H9 (cell line): ENCODE results near the gene MRPL37. TPM values are rescaled to one million over a fixed set of nuclear protein-coding genes. Genes with fewer than 3 reads are reported as not detected.

Experiments
- DNase-seq: peaks from one replicate; pipeline ENCODE4 v3.0.0-alpha.2; 2017
- H2AFZ ChIP-seq: one replicate; pipeline ENCODE4 v1.6.1; 2013; ENCODE audit warnings: mild to moderate bottlenecking, low read length, control low read depth, moderate library complexity
- H2AK5ac ChIP-seq: 2 replicates; pipeline ENCODE4 v1.6.1; 2013; ENCODE audit warnings: low read length, control low read depth, mixed read lengths; ENCODE audit not compliant: insufficient read length
- H2BK120ac ChIP-seq: one replicate; pipeline ENCODE4 v1.6.1; 2013; ENCODE audit warnings: low read depth, mild to moderate bottlenecking, low read length, control low read depth, inconsistent platforms; ENCODE audit not compliant: poor library complexity, severe bottlenecking
- H2BK12ac ChIP-seq: 2 replicates; pipeline ENCODE4 v1.6.1; 2013; ENCODE audit warnings: low read length, control low read depth, mixed read lengths, low read depth; ENCODE audit not compliant: insufficient read length
- H2BK15ac ChIP-seq: 2 replicates; pipeline ENCODE4 v1.6.1; 2013; ENCODE audit warnings: low read depth, low read length, control low read depth
- H2BK20ac ChIP-seq: one replicate; pipeline ENCODE4 v1.6.1; 2013; ENCODE audit warnings: low read depth, mild to moderate bottlenecking, low read length, control low read depth, inconsistent platforms; ENCODE audit not compliant: poor library complexity, severe bottlenecking
- H2BK5ac ChIP-seq: 2 replicates; pipeline ENCODE4 v1.6.1; 2013; ENCODE audit warnings: low read length, control low read depth, mixed read lengths; ENCODE audit not compliant: insufficient read length
- H3K14ac ChIP-seq: 2 replicates; pipeline ENCODE4 v1.6.1; 2013; ENCODE audit warnings: low read length, control low read depth; ENCODE audit not compliant: insufficient read depth
- H3K18ac ChIP-seq: 2 replicates; pipeline ENCODE4 v1.6.1; 2013; ENCODE audit warnings: low read depth, mild to moderate bottlenecking, mixed read lengths, low read length, control low read depth; ENCODE audit not compliant: insufficient read length
- H3K23ac ChIP-seq: 2 replicates; pipeline ENCODE4 v1.6.1; 2013; ENCODE audit warnings: low read length, control low read depth, mixed read lengths, low read depth; ENCODE audit not compliant: insufficient read length
- H3K23me2 ChIP-seq: 2 replicates; pipeline ENCODE4 v1.6.1; 2013; ENCODE audit warnings: low read depth, mild to moderate bottlenecking, mixed read lengths, low read length, control low read depth; ENCODE audit not compliant: insufficient read length, poor library complexity, severe bottlenecking
- H3K27ac ChIP-seq: 2 replicates; pipeline ENCODE4 v1.5.1; 2013; ENCODE audit warnings: low read length, control low read depth, mixed read lengths, low read depth; ENCODE audit not compliant: insufficient read length
- H3K27me3 ChIP-seq: 2 replicates; pipeline ENCODE4 v1.6.1; 2013; ENCODE audit warnings: low read length, control low read depth, inconsistent platforms; ENCODE audit not compliant: insufficient read depth
- H3K4ac ChIP-seq: 2 replicates; pipeline ENCODE4 v1.6.1; 2013; ENCODE audit warnings: low read depth, mild to moderate bottlenecking, control low read depth, inconsistent platforms, low read length, moderate library complexity
- H3K4me1 ChIP-seq: 2 replicates; pipeline ENCODE4 v1.6.1; 2013; ENCODE audit warnings: low read length, control low read depth, inconsistent platforms; ENCODE audit not compliant: insufficient read depth
- H3K4me2 ChIP-seq: 2 replicates; pipeline ENCODE4 v1.6.1; 2013; ENCODE audit warnings: low read length, control low read depth, mixed read lengths; ENCODE audit not compliant: insufficient read length, insufficient read depth
- H3K56ac ChIP-seq: 2 replicates; pipeline ENCODE4 v1.6.1; 2013; ENCODE audit warnings: low read depth, mild to moderate bottlenecking, mixed read lengths, low read length, control low read depth; ENCODE audit not compliant: insufficient read length
- H3K79me1 ChIP-seq: 2 replicates; pipeline ENCODE4 v1.6.1; 2013; ENCODE audit warnings: low read depth, mild to moderate bottlenecking, moderate library complexity, low read length, control low read depth, inconsistent platforms; ENCODE audit not compliant: insufficient read depth, poor library complexity, severe bottlenecking
- H3K79me2 ChIP-seq: 2 replicates; pipeline ENCODE4 v1.6.1; 2013; ENCODE audit warnings: low read length, control low read depth, inconsistent platforms; ENCODE audit not compliant: insufficient read depth
- H3K9ac ChIP-seq: 2 replicates; pipeline ENCODE4 v1.6.1; 2013; ENCODE audit warnings: low read length, control low read depth, mixed read lengths; ENCODE audit not compliant: insufficient read length; ENCODE audit errors: extremely low read depth
- H3K9me3 ChIP-seq: one replicate; pipeline ENCODE4 v1.6.1; 2013; ENCODE audit warnings: low read depth, low read length, inconsistent platforms; ENCODE audit not compliant: control insufficient read depth
- H3T11ph ChIP-seq: one replicate; pipeline ENCODE4 v1.6.1; 2013; ENCODE audit warnings: mild to moderate bottlenecking, low read length, control low read depth, inconsistent platforms
- H4K20me1 ChIP-seq: one replicate; pipeline ENCODE4 v1.6.1; 2013; ENCODE audit not compliant: control insufficient read depth, insufficient read length, insufficient read depth
- H4K5ac ChIP-seq: 2 replicates; pipeline ENCODE4 v1.6.1; 2013; ENCODE audit warnings: low read depth, mild to moderate bottlenecking, mixed read lengths, low read length, control low read depth; ENCODE audit not compliant: insufficient read length
- H4K8ac ChIP-seq: replicated peaks from 2 replicates; pipeline ENCODE4 v1.6.1; 2013; ENCODE audit warnings: low read length, control low read depth, mixed read lengths, low read depth; ENCODE audit not compliant: insufficient read length
- H4K91ac ChIP-seq: 2 replicates; pipeline ENCODE4 v1.6.1; 2013; ENCODE audit warnings: low read depth, mild to moderate bottlenecking, moderate library complexity, mixed read lengths, low read length, control low read depth; ENCODE audit not compliant: insufficient read length
- H3K27ac Mint-ChIP-seq, 3 experiments: 2 replicates in 2 of 3; 3 replicates in 1 of 3; pipeline ENCODE4 v1.8.0; 2020 to 2021; ENCODE audit warnings: mixed read lengths in 3 of 3, mild to moderate bottlenecking in 1 of 3, moderate library complexity in 1 of 3
- H3K27me3 Mint-ChIP-seq: 2 replicates; pipeline ENCODE4 v1.8.0; 2021; ENCODE audit warnings: low read depth, mild to moderate bottlenecking, moderate library complexity, mixed read lengths
- H3K36me3 Mint-ChIP-seq, 3 experiments: 2 replicates in 2 of 3; 3 replicates in 1 of 3; pipeline ENCODE4 v1.8.0; 2020 to 2021; ENCODE audit warnings: low read depth in 3 of 3, mixed read lengths in 3 of 3; ENCODE audit not compliant: insufficient read depth in 1 of 3
- H3K4me1 Mint-ChIP-seq, 2 experiments: 2 replicates each; pipeline ENCODE4 v1.8.0; 2020; ENCODE audit warnings: mixed read lengths in 2 of 2
- H3K4me3 Mint-ChIP-seq, 2 experiments: 2 replicates in 1 of 2; 3 replicates in 1 of 2; pipeline ENCODE4 v1.8.0; 2020 to 2021; ENCODE audit warnings: mild to moderate bottlenecking in 2 of 2, mixed read lengths in 2 of 2, moderate library complexity in 1 of 2
- H3K9me3 Mint-ChIP-seq, 2 experiments: 2 replicates in 1 of 2; 3 replicates in 1 of 2; pipeline ENCODE4 v1.8.0; 2020; ENCODE audit warnings: mild to moderate bottlenecking in 2 of 2, mixed read lengths in 2 of 2, moderate library complexity in 1 of 2
- CTCF ChIP-seq: fragments of 200-600 bp; sonication (generic); conservative IDR thresholded peaks from 3 replicates; pipeline ENCODE4 v1.8.0; 2021; ENCODE audit warnings: antibody characterized with exemption, mild to moderate bottlenecking
- WGBS: extraction: QIAGEN DNeasy Blood & Tissue Kit; methylation state at CpG from one replicate; pipeline ENCODE4 v1.1.7; 2013; ENCODE audit warnings: missing lambda C conversion rate, low lambda C conversion rate, mixed read lengths; ENCODE audit not compliant: insufficient read length; ENCODE audit errors: extremely low coverage; 5-methylcytosine and 5-hydroxymethylcytosine counted together
- total RNA-seq: library from RNA; stranded (reverse); gene quantifications from 2 replicates; pipeline ENCODE4 v1.2.1, GENCODE V29; 2021

MRPL37 gene
- total RNA-seq, 1 experiment from 2014 or later = 123 TPM

GRCh38 chr1:54160351-54160750 lies 39.6 kb upstream of the MRPL37 start:
- H3K23ac ChIP-seq = no peak overlapping the region
- Mint-ChIP-seq H3K4me1 (peaks cover 0 to 8% of the 10 kb centered on the region in 2 experiments; a peak in 2 of 4 replicates), H3K36me3 (no peaks in the 10 kb centered on the region), H3K27ac (peak overlapping the region in 1 of 3 experiments; percentile 46; a peak in 1 of 7 replicates), H3K27me3 (peaks cover 15% of the 10 kb centered on the region), H3K9me3 (no peaks in the 10 kb centered on the region), H3K4me3 (no peak overlapping the region; a peak in 1 of 5 replicates)
- no peak overlapping the region for H4K91ac ChIP-seq
- no peak overlapping the region for H3K27ac ChIP-seq
- no peak overlapping the region for H3K9ac ChIP-seq
- H3T11ph ChIP-seq = no peak overlapping the region
- H3K9me3 ChIP-seq = no peaks in the 10 kb centered on the region
- H3K79me2 ChIP-seq = no peaks in the 10 kb centered on the region
- H2BK5ac ChIP-seq = no peak overlapping the region
- no peak overlapping the region for H3K4me2 ChIP-seq
- H2AFZ ChIP-seq = no peak overlapping the region
- H4K5ac ChIP-seq = no peak overlapping the region
- no peak overlapping the region for H2BK20ac ChIP-seq
- H4K8ac ChIP-seq = no peak overlapping the region
- DNase-seq = peak; percentile 17
- H3K14ac ChIP-seq = no peak overlapping the region
- no peaks in the 10 kb centered on the region for H4K20me1 ChIP-seq
- WGBS = no CpG with 5 or more reads among the region's 3 CpGs
- H3K79me1 ChIP-seq = no peaks in the 10 kb centered on the region
- no peaks in the 10 kb centered on the region for H3K23me2 ChIP-seq
- H3K18ac ChIP-seq = no peak overlapping the region
- H3K4me1 ChIP-seq = no peaks in the 10 kb centered on the region
- no peak overlapping the region for H3K56ac ChIP-seq
- TF ChIP-seq CTCF = no peak
- H2AK5ac ChIP-seq = no peak overlapping the region
- H3K4ac ChIP-seq = no peak overlapping the region
- no peak overlapping the region for H2BK120ac ChIP-seq
- no peak overlapping the region for H2BK15ac ChIP-seq
- no peaks in the 10 kb centered on the region for H3K27me3 ChIP-seq
- H2BK12ac ChIP-seq = no peak overlapping the region
